ENCODE results near the gene TREML2. TPM values are rescaled to one million over a fixed set of nuclear protein-coding genes. Genes with fewer than 3 reads are reported as not detected.

The TREML2 gene
- total RNA-seq, 4 donors from 2014 or later: 0.06 TPM; not detected in 3

- TF ChIP-seq POLR2A (IDR thresholded peaks at IDR 0.05): no peak
- TF ChIP-seq CTCF (IDR thresholded peaks at IDR 0.05): no peak
- intact Hi-C loops (cut with DNase I; ENCODE audit: low total_unique reads): no loop called here
- no peak for DNase-seq (ENCODE audit: low spot score in 2 of 2)
- 65 to 78% methylated on average over 4 of the region's 4 CpGs for WGBS, 2 donors
- no peak overlapping the region for H3K4me3 ChIP-seq (ENCODE audit: low read depth, poor library complexity, severe bottlenecking)
Measured at GRCh38 chr6:41179163-41179562, 21.8 kb downstream of the TREML2 start.

GRCh38 chr6:41177695-41178094 is 23.3 kb downstream of the TREML2 start:
- intact Hi-C loops (cut with DNase I; ENCODE audit: low total_unique reads): no loop called here
- 89 to 99% methylated on average over 2 of the region's 2 CpGs for WGBS, 2 donors
- no peak for DNase-seq (ENCODE audit: low spot score in 2 of 2)
- H3K4me3 ChIP-seq (ENCODE audit: low read depth, poor library complexity, severe bottlenecking): no peak overlapping the region
- TF ChIP-seq POLR2A (IDR thresholded peaks at IDR 0.05) (no peak), CTCF (IDR thresholded peaks at IDR 0.05) (no peak)

DNA sequence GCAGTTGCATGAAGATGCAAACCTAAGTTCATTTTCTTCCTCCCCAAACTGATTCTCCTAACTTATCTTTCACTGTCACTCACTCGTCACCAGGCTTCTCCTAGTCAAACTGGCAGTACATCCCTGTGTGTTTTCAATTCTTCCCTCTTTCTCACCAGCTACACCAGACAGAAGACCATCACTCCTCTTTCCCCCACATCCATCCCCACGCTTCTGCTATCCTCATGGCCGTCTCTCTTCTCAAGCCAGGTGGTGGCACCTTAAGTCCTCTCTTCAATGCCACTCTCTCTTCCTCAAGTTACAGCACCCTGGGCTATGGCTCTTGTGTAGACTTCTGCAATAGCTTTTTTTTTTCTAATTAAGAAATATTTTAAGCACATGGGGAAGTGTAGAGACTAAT is 23.7 kb downstream of the TREML2 start:
- TF ChIP-seq POLR2A (IDR thresholded peaks at IDR 0.05): no peak
- TF ChIP-seq CTCF (IDR thresholded peaks at IDR 0.05): no peak
- intact Hi-C loops (cut with DNase I; ENCODE audit: low total_unique reads): no loop called here
- WGBS, 2 donors: 70 to 75% methylated on average over 3 of the region's 3 CpGs
- no peak overlapping the region for H3K4me3 ChIP-seq (ENCODE audit: low read depth, poor library complexity, severe bottlenecking)
- DNase-seq (ENCODE audit: low spot score in 2 of 2): no peak

DNA sequence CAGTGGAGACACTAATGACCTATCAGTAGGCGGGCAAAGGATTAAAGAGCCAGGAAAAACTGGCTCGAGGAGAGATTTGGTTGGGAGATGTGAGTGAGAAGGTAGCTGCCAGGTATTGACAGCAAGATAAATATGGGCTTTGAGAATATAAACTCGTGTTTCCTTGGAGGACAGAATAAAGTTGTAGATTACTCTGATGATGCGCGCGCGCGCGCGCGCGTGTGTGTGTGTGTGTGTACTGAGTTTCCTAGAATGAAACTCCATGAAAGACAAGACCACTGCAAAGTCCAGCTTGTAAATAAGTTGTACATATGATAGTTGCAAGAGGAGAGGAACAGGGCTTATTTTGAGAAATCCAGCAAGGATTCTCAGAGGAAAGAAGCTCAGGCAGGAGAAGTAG is 24.8 kb downstream of the TREML2 start:
- H3K4me3 ChIP-seq (ENCODE audit: low read depth, poor library complexity, severe bottlenecking): no peak overlapping the region
- WGBS, 2 donors: 91% methylated on average over 12 of the region's 12 CpGs
- DNase-seq (ENCODE audit: low spot score in 2 of 2): no peak
- intact Hi-C loops (cut with DNase I; ENCODE audit: low total_unique reads): no loop called here
- TF ChIP-seq POLR2A (IDR thresholded peaks at IDR 0.05) (no peak), CTCF (IDR thresholded peaks at IDR 0.05) (no peak)

DNA sequence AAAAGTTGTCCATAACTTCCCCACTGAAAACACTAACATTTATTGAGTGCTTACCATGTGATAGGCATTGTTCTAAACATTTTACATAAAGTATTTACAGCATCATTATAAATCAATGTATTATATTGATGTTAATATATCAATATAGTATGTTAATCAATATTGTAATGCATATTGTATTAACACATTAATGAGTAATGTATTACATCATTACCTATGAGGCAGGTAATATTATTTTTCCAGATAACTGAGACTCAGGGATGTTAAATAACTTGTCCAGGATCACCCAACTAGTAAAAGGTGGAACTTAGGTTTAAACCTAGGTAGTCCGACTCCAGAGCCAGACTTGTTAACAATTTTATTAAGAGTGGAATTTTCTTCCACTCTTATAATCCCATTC is 25.9 kb downstream of the TREML2 start:
- DNase-seq (ENCODE audit: low spot score in 2 of 2): no peak
- WGBS, 2 donors: 79 to 89% methylated on average over 1 of the region's 1 CpG
- H3K4me3 ChIP-seq (ENCODE audit: low read depth, poor library complexity, severe bottlenecking): no peak overlapping the region
- TF ChIP-seq POLR2A (IDR thresholded peaks at IDR 0.05): no peak
- TF ChIP-seq CTCF (IDR thresholded peaks at IDR 0.05): no peak
- intact Hi-C loops (cut with DNase I; ENCODE audit: low total_unique reads): no loop called here

DNA sequence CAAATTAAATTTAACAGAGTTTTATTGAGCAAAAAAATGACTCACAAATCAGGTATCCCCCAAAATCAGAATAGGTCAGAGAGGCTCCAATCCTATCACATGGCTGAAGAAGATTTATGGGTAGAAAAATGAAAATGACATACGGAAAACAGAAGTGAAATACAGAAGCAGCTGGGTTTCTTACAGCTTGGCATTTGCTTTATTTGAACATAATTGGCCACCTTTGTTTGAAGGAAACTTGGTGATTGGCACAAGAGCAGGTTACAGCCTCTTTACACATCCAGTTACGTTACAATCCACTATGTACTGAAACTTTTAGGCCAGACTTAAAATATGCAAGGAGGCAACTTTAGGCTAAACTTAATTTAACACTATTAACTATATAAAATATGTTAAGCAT is 26.3 kb downstream of the TREML2 start:
- no peak for DNase-seq (ENCODE audit: low spot score in 2 of 2)
- no peak for TF ChIP-seq CTCF (IDR thresholded peaks at IDR 0.05)
- no peak for TF ChIP-seq POLR2A (IDR thresholded peaks at IDR 0.05)
- no peak overlapping the region for H3K4me3 ChIP-seq (ENCODE audit: low read depth, poor library complexity, severe bottlenecking)
- intact Hi-C loops (cut with DNase I; ENCODE audit: low total_unique reads): no loop called here
- WGBS, 2 donors: 75 to 82% methylated on average over 2 of the region's 2 CpGs
